Hepatocyte (in vitro differentiated cells): ENCODE measurements around the gene CHMP6. TPM values are rescaled to one million over a fixed set of nuclear protein-coding genes. Genes with fewer than 3 reads are reported as not detected.

ENCODE experiments used
- DNase-seq: peaks from one replicate; pipeline ENCODE4 v3.0.0-alpha.2; 2016; ENCODE audit warnings: low spot score
- H2AFZ ChIP-seq: fragments of 200-600 bp; sonication (generic); 2 replicates; pipeline ENCODE4 v1.6.0; 2016; ENCODE audit warnings: antibody characterized with exemption, mild to moderate bottlenecking
- H3K27ac ChIP-seq: fragments of 200-600 bp; sonication (generic); 2 replicates; pipeline ENCODE4 v1.5.1; 2016; ENCODE audit warnings: mild to moderate bottlenecking
- H3K27me3 ChIP-seq: fragments of 200-600 bp; sonication (generic); 2 replicates; pipeline ENCODE4 v1.6.1; 2016
- H3K36me3 ChIP-seq: fragments of 200-600 bp; sonication (generic); replicated peaks from 2 replicates; pipeline ENCODE4 v1.5.1; 2016; ENCODE audit warnings: low read depth; ENCODE audit not compliant: insufficient read depth
- H3K4me1 ChIP-seq: fragments of 200-600 bp; sonication (generic); 2 replicates; pipeline ENCODE4 v1.5.1; 2016; ENCODE audit warnings: mild to moderate bottlenecking, moderate library complexity; ENCODE audit not compliant: insufficient read depth
- H3K4me2 ChIP-seq: fragments of 200-600 bp; sonication (generic); 2 replicates; pipeline ENCODE4 v1.6.0; 2016
- H3K4me3 ChIP-seq: fragments of 200-600 bp; sonication (generic); 2 replicates; pipeline ENCODE4 v1.5.1; 2016; ENCODE audit warnings: mild to moderate bottlenecking
- H3K79me2 ChIP-seq: fragments of 200-600 bp; sonication (generic); 2 replicates; pipeline ENCODE4 v1.6.0; 2017; ENCODE audit warnings: mild to moderate bottlenecking
- H3K9me2 ChIP-seq: fragments of 200-600 bp; sonication (generic); replicated peaks from 2 replicates; pipeline ENCODE4 v1.6.0; 2017; ENCODE audit warnings: mild to moderate bottlenecking; ENCODE audit not compliant: insufficient read depth
- H3K9me3 ChIP-seq: fragments of 200-600 bp; sonication (generic); 2 replicates; pipeline ENCODE4 v1.5.1; 2016; ENCODE audit warnings: low read depth, mild to moderate bottlenecking
- H4K20me1 ChIP-seq: fragments of 200-600 bp; sonication (generic); 2 replicates; pipeline ENCODE4 v1.6.0; 2016; ENCODE audit warnings: mild to moderate bottlenecking; ENCODE audit not compliant: insufficient read depth, poor library complexity, severe bottlenecking
- CTCF ChIP-seq: fragments of 200-600 bp; sonication (generic); IDR thresholded peaks from 2 replicates; pipeline ENCODE4 v1.5.1; 2016; ENCODE audit warnings: antibody characterized with exemption, mild to moderate bottlenecking; ENCODE audit not compliant: poor library complexity
- EZH2 ChIP-seq: fragments of 200-600 bp; sonication (generic); IDR thresholded peaks from 2 replicates; pipeline ENCODE4 v1.6.1; 2016; ENCODE audit warnings: antibody characterized with exemption, mild to moderate bottlenecking, borderline replicate concordance
- EZH2phosphoT487 ChIP-seq: fragments of 200-600 bp; sonication (generic); IDR thresholded peaks from one replicate; pipeline ENCODE4 v1.6.1; 2018; ENCODE audit warnings: antibody characterized with exemption, mild to moderate bottlenecking, low read depth, moderate library complexity; ENCODE audit not compliant: unreplicated experiment, severe bottlenecking
- WGBS: methylation state at CpG from one replicate; pipeline ENCODE4 v1.1.6; 2016; ENCODE audit warnings: low lambda C conversion rate; ENCODE audit errors: missing lambda C conversion rate; 5-methylcytosine and 5-hydroxymethylcytosine counted together
- polyA plus RNA-seq: library from polyadenylated mRNA; unstranded; fragments of >200 nt; fragmentation: Nextera tagmentation; extraction: Ambion mirVana; gene quantifications from 2 replicates; pipeline ENCODE4 v1.2.1, GENCODE V29; 2016
- total RNA-seq: library from RNA; depleted of rRNA; stranded (reverse); fragments of >200 nt; gene quantifications from 2 replicates; pipeline ENCODE4 v1.2.3, GENCODE V29; 2014

Gene CHMP6
- total and polyA plus RNA-seq, 2 experiments from 2014 or later = 16.9 to 38.3 TPM

- Histone ChIP-seq H3K9me2 (no peaks in the 10 kb centered on the region), H3K9me3 (no peaks in the 10 kb centered on the region), H3K79me2 (no peaks in the 10 kb centered on the region), H3K4me2 (no peak overlapping the region), H4K20me1 (no peaks in the 10 kb centered on the region), H3K27ac (no peak overlapping the region), H2AFZ (no peak overlapping the region), H3K4me3 (no peak overlapping the region), H3K4me1 (peaks cover 11% of the 10 kb centered on the region), H3K27me3 (no peaks in the 10 kb centered on the region), H3K36me3 (no peaks in the 10 kb centered on the region)
- TF ChIP-seq CTCF (no peak), EZH2phosphoT487 (no peak), EZH2 (no peak)
- DNase-seq = no peak
- WGBS = 71% methylated on average over 15 of the region's 20 CpGs
Measured at GRCh38 chr17:80969030-80969673, 22.5 kb upstream of the CHMP6 start.

- H3K36me3 ChIP-seq = no peaks in the 10 kb centered on the region
- no peaks in the 10 kb centered on the region for H3K9me3 ChIP-seq
- no peaks in the 10 kb centered on the region for H4K20me1 ChIP-seq
- no peaks in the 10 kb centered on the region for H3K79me2 ChIP-seq
- H3K27ac ChIP-seq = no peak overlapping the region
- peaks cover 11% of the 10 kb centered on the region for H3K4me1 ChIP-seq
- no peak overlapping the region for H3K4me2 ChIP-seq
- H2AFZ ChIP-seq = no peak overlapping the region
- H3K9me2 ChIP-seq = no peaks in the 10 kb centered on the region
- TF ChIP-seq CTCF (no peak), EZH2phosphoT487 (no peak), EZH2 (no peak)
- no peak overlapping the region for H3K4me3 ChIP-seq
- 90% methylated on average over 10 of the region's 10 CpGs for WGBS
- DNase-seq = no peak
- no peaks in the 10 kb centered on the region for H3K27me3 ChIP-seq
Measured at GRCh38 chr17:80969674-80970043, 22.0 kb upstream of the CHMP6 start.

GRCh38 chr17:80970044-80970761 is 21.4 kb upstream of the CHMP6 start:
- Histone ChIP-seq H4K20me1 (no peaks in the 10 kb centered on the region), H3K79me2 (no peaks in the 10 kb centered on the region), H3K27me3 (peaks cover 3% of the 10 kb centered on the region), H3K4me1 (peaks cover 11% of the 10 kb centered on the region), H3K9me3 (no peaks in the 10 kb centered on the region), H3K27ac (no peak overlapping the region), H3K4me2 (no peak overlapping the region), H3K9me2 (no peaks in the 10 kb centered on the region), H2AFZ (no peak overlapping the region), H3K36me3 (no peaks in the 10 kb centered on the region), H3K4me3 (no peak overlapping the region)
- TF ChIP-seq EZH2 (no peak), CTCF (peak; percentile 40)
- DNase-seq = peak; percentile 46
- WGBS = 71% methylated on average over 20 of the region's 20 CpGs
